ENCODE measurements around the gene RNPEPL1.

- TF ChIP-seq CTCF (conservative IDR thresholded peaks at IDR 0.05; ENCODE audit: low read depth, low read length) (no peak), EZH2phosphoT487 (IDR thresholded peaks at IDR 0.05; ENCODE audit: borderline replicate concordance, low read length) (no peak)
These were observed 9.0 kb upstream of the RNPEPL1 start for GRCh38 chr2:240559286-240559685.

Data from PC-3 (cell line).